EH (cell line): ENCODE data around the gene HOXB5.

Source experiments
- DNase-seq: peaks from one replicate; pipeline ENCODE4 v3.0.0-alpha.2; 2015; ENCODE audit warnings: low read depth

Gene HOXB5

DNA sequence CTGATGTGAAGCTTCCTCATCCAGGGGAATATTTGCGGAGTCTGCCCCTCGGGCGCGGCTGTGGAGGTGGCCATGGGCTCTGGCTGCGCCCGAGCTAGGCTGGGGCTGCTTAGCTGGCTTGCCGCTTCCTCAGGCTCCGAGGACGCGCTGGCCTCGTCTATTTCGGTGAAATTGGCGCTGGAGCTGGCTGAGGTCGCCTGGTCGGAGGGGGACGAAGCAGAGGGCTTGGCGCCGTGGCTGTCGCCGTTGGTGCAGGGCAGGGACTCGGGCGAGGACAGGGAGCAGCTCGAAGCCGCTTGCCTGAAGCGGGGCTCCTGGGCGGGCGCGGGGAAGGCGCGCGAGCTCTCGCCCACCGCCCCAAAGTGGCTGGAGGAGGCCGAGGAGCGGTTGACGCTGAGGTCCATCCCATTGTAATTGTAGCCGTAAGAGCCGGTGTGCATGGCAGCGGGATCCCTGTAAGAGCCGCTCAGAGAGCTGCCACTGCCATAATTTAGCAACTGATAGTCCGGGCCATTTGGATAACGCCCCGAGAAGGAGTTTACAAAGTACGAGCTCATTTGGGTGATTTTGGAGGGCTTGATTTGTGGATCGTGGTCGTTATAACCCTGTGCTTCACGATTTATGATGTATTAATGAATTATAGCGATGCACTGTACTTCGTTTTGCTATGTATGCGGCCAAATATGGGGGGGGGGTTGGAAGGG lies at the start of gene HOXB5:
HOXB5 (minus strand) TSS at position 654 of the 704 bp plus-strand sequence; CDS start at position 557, 97 bp downstream.
- DNase-seq = no peak

DNA sequence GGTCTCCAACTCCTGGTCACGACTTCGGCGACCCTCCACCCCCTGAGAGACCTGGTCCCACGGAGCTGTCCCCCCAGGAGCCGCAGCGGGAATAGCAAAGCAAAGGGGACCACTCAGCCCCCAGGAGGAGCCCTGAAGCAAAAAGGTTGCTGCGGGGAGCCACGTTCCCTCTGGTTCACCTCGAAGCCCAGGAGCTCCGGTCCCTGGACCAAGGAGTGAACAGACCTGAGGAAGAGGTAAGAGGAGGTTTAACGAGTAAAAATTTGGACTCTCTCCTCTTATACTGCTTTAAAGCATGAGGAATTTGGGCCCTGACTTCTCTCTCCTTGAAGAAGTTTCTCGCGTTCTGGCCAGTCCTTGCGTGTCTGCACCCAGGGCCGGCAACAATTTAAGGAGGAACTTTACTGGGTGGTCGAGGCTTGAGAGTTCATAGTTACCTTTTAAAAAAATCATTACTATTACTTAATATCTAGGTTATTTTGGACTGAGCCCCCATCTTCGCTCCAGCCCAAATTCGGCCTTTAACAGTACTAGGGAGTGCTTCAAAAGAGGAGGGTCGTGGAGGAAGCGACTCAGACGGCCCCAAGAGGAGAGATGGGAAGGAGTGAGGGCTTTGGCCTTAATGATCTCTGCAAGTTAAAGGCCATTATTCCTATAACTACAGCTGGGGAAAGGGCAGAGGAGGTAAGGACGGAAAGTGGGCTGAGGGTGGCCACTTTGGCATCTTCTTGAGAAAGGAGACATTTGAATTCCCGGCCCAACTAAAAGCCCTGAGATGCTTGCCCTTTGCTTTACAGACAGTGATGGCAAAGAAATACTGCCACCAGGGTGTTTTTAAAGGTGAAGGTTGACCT lies 49.5 kb upstream of the HOXB5 start:
- DNase-seq = no peak

DNA sequence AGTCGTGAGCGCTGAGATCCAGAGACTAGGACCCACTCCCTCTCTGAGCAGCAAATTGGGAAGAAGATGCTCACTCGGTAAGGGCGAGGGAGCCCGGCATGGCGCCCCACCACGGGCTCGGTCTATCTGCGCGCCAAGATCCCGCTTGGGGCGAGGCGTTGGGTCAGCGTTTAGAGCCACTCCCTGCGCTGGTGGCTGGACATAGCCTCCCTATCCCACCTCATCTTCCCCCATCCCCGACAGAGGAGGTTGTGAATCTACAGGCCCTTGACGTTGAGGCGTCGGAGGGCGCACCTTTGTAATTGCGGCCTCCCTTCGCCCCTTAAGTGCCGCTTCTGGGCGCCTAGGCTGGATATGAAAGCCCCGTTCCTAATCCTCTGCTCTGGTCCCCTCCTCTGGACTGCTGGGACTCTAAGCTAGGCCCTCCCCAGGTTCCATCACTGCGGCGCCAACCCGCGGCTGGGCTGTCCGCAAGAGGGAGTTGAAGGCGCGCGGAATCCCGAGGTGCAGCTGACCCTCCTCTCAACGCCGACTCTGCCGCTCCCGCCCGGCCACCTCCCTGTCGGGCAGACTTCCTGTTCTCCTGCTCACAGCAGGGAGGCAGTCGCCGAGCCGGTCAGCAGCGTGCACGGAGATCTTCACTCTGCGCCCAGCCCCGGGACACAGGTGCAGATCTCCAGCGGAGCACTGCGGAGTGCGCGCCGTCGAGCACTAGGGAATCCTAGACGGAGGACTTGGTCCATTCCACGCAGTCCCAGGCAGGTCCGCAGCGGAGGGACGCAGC lies 48.7 kb upstream of the HOXB5 start:
- no peak for DNase-seq

DNA sequence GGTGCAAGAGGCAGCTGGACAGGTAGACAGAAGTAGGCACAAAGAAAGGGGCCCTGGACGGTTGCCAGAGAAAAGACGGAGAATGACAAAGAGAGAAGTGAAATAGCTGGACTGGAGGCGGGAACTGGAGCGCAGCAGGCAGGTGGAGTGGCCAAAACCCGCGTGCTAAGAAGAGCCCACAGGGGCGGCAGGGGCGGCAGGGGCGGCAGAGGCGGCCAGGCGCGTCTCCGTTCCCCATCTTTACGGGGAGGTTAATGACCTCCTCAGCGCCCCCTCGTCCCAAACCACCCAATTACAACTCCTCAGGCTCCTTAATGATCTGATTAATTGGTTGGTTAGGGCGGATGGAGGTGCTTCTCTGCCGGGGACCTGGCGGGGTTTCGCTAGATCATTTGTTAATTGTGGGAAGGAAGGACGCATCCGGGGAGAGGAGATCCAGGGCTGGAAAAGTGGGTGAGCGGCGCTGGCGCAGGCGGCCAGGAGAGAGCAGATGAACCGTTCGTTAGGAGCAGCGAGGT lies 48.0 kb upstream of the HOXB5 start:
- no peak for DNase-seq

DNA sequence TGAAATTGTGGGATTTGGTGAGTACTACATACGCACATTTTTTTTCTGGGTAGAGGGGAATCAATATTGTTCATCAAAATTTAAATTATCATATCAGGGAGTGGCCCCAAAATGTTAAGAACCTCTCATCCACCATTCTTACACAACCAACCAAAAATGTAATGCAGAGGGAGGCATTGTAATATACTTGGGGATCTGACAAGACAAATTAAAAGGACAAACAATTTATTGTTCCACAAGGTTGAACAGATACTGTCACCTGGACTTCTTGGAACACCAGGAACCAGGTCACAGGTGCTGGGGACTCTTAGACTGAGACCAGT lies 47.2 kb upstream of the HOXB5 start:
- no peak for DNase-seq

DNA sequence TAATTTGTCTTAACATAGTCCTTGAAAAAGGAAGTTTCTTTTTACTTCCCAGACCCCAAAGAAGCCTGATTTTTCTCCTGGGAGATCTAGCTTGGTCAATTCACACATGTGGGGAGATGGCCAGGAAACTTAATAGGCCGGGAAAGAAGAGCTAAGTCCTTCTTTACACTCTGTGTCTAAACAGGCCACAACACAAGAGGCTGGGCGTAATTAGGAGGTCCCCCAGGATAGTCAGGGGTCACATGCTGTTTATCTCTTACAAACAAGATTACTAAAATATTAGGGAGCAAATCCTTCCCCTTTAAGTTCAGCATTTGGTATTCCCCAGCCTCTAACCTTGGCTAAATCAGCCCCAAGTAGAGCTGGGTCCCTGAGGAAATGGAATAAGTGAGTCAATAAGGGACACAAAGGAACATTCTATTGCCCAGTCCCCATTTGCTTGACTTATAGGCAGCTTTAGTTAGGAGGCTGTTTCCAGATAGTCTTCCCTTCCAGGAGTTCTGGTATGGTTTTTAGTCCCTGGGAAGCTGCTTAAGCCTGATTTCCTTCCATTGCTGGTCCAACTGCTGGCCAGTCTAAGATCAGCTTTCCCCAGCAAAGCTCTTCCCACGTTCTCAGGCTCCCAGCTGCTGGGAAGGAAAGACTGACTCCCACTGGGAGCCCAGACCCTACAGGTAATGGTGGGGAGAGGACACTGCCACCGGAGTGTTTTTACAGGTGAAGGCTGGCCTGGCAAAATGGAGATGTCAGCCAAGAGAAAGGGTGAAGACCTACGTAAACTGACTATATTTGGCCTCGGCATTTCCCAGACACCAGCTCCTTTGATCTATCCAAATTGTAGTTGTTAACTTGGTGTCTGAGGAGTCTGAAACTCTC lies 46.6 kb upstream of the HOXB5 start:
- DNase-seq = no peak

DNA sequence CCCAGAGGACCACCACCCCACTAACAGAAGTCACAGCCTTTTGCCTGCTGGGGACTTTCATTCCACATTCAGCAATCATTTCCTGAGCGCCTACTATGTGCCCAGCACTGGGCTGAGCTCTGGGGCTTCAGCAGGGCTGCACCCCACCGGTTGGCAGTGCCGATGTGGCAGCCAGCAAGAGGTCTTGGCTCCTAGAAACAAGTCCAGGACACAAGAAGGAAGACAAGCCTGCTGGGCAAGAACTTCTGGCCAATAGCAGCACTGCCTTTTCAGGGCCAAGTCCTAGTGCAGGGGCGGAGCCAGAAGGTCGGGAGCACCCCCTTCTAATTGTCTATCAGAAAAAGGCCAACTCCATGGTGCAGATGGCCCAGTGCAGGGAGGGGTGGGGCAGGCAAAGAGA lies 45.6 kb upstream of the HOXB5 start:
- no peak for DNase-seq

DNA sequence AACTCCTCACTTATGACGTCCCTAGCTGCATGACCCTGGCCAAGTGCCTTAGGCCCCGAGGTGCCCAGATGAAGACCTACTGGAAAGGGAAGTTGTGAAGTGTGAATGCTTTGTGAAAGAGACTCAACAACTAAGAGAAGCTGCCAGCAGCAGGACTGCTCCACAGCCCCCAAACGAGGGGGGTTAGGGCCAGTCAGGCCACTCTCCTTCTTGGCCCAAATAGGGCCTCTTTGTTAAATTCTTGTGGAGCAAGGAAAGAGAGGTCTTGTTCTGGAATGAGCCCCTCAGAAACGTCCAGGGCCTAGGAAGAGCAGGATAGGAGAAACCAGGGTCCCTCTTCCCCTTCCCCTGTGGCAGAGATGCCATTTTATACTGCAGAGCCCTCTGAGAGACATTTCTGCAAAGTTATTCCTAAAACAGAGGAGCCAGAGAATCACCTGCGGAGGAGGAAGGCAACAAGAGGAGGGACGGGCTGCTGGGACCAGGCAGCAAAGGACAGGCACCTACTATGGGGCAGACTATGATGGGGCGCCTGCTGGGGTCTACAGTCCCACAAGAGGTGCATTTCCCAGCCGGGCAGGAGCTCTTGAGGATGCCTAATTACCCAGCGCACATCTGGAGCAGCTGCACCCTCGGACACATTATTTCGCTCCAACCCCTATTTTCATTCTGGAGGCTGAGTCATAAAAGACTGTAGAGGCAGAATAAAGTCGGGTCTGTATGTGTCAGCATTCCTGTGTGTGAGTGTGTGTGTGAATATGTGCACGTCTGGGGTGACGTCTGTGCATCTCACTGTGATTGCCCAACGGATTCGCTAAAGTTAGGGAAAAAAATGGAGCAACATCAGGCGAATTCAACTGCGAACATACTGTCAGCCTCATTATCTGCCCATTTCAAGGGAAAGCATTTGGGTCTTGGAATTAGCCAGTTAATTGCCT lies 44.0 kb upstream of the HOXB5 start:
- DNase-seq = peak; percentile 74

DNA sequence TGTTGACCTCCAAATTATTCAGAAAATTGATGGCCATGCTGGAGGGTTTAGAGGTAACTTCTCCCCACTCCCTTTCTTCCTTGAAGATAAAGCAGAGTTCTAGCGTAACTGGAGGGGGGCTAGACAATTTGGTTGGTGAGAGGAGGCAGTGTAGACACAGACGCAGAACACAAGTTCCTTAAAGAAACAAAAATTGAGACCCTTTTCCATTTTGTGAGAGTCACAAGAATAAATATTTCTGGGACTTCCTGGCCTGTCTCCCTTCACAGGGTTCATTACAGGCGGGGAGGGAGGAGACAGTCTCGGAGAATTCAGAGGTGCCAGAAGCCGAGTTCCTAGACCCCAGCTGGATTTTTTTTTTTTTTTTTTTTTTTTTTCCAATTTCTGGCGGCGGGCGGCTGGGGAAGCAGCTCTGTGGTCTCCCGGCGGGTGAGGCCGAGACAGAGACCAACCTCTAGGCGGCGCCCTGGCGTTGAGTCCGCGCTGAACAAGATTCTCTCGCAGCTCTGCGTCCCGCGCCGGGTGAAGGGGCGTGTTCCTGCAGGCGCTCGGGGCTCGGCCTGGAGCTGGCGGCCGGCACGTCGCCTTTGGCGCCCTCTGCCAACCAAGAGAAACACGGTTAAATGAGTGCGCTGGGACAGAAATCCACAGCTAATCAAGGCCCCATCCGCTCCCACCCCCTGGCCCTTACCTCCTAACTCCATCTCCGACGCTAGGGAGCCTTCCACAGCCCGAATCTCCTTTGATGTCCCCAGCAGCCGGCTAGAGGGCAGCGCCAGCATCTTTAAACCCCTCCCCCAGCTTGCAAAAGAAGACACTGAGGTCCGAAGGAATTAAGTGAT lies 42.8 kb upstream of the HOXB5 start:
- peak; percentile 48 for DNase-seq

DNA sequence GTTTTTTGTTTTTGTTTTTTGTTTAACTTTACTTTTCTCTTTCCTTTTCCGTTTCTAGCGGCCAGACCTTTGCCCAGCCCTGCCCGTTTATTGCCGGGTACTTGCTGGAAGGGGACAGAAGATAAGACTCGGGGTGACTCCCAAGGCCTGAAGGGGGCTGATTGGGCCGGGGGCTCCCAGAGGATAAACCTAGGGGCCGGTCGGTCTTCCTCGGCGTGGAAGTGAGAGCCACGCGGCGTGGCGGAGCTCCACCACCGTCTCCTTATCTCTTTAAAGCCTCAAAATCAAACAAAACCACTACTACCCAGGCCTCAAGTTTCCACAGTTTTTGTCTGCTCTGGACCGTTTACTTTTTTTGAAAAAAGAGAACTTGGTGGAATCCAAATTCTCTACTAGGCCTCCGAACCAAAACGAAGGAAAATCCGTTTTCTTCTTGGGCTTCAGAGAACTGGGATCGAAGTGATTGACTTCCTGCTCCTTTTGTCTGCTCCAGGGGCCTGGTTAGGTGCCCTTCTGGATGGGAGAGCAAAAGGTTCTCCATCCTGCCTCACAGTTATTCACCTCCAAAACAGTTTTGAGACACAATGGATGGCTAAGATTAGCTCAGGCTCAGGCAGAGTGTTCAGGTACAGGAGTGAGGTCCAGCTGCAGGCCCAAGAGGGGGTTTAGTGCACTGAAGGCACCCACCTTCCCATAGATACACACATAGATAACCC lies 41.1 kb upstream of the HOXB5 start:
- no peak for DNase-seq

DNA sequence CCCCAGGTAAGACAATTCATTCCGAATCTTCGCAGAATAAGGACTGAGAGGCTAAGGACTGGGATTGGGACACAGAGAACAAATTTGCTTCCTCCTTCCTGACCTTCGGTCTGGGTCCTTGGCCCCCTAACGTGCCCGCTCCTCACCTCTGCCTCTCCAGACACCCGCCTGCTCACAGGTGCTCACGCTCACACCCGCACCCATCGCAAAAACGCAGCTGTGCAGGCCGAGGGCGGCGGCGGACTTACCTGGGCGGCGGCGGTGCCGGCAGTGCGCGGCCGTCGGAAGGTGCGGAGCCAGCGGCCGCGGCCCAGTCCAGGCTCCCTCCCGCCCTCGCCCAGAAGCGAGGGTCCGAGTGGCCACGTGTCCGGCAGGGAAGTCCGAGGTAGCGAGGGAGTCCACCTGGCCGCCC lies 39.7 kb upstream of the HOXB5 start:
- DNase-seq = no peak

DNA sequence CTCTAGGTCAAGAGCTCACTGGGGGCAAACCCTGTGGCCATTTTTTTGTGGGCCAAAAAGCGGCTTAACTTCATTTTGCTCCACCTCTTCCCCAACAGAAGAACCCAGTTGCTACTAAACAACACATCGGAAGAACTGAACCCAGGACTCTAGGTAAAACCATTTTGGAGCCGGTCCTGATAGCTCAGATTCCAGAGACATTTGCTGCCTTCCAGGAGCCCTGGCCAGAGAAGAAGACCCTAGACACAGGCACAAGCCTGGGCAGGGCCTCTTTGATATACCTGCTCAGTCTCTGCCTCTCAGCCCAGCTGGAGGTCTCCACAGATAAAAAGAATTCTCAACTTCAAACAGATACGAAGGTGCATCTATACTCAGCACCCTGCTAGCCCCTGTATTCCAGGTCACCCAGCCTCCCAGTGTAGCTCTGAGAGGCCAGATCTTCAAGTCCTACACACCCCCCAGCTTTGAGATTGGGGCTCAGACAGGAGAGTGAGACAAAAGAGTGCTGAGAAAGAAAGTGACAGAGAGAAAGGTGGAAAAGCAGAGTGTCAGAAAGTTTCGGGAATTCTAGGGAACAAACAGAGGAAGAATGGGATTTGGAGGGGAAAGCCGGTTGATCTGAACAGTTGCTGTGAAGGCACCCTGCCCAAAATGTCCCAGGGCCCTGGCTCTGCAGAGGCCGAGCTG lies 39.1 kb upstream of the HOXB5 start:
- no peak for DNase-seq

DNA sequence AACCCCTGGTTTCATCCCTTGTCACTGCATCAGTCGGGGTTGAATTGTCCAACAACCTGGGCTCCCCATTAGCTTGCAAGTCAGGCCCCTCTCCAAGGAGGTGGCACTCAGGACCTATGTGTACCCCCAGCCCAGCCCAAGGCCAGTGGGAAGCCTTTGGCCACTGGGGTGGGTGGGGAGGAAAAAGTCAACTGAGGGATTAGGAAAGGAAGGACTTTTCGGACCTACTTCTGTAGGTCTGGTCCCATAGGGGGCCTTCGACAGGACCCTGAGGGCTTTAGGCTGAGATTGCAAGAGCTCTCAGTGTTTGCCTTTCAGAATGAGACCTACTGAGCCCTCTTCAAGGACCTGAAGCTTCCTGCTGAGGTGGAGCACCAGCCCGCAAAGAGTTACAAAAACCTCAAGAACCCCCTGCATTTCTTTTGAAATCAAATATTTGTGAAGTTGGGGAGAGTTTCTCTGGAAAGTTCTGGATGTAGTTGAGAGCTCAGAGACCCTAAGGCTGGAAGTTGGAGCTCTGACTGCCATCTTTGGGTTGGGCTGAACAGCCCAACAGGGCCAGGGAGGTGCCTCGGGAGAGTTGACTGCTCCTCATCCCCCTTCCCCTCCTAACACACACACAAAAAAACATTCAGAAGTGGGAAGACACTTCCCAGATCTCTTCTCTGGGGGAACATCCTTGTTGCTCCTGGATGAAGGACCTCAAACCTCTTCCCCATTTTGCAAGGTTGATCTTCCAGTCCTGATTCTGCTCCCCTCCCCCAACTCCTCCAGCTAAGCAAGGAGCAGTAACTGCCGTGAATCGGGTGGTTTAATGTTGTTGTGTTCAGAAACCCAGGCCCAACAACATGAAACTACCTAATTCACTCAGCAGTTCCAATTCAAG lies 38.4 kb upstream of the HOXB5 start:
- no peak for DNase-seq

DNA sequence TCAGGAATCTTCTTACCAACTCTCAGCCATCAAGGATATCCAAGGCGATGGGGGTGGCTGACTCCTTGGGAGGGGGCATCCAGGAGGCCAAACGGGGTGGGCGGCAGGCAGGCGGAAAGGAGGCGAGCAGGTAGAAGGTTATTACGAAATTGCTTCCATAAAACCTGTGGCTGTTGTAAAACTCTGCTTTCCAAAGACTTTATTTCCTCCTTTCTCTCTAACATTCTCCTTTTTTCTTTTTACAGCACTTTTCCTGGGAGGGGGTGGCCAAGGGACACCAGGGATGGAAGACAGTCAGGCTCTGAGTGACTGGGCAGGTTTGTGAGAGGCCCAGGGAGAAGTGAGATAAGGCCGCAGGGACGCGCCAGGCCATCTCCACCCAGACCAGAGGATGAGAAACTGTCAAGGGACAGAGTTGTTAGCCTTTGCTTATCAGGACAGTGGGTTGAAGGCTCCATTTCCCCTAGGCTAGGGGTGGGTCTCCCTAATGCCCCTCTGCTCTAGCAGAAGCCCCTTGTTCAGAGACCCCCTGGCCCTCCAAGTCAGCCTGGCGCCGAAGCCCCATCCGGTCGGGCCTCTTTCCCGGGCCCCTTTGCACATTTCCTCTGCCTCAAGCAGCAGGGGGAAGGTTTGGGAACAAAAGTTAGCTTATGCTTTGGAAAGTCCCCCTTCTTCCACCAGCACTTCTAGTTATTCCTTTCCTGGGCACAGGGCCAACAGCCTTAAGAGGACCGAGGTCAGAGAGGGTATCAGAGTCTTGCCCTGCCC lies 37.5 kb upstream of the HOXB5 start:
- no peak for DNase-seq

DNA sequence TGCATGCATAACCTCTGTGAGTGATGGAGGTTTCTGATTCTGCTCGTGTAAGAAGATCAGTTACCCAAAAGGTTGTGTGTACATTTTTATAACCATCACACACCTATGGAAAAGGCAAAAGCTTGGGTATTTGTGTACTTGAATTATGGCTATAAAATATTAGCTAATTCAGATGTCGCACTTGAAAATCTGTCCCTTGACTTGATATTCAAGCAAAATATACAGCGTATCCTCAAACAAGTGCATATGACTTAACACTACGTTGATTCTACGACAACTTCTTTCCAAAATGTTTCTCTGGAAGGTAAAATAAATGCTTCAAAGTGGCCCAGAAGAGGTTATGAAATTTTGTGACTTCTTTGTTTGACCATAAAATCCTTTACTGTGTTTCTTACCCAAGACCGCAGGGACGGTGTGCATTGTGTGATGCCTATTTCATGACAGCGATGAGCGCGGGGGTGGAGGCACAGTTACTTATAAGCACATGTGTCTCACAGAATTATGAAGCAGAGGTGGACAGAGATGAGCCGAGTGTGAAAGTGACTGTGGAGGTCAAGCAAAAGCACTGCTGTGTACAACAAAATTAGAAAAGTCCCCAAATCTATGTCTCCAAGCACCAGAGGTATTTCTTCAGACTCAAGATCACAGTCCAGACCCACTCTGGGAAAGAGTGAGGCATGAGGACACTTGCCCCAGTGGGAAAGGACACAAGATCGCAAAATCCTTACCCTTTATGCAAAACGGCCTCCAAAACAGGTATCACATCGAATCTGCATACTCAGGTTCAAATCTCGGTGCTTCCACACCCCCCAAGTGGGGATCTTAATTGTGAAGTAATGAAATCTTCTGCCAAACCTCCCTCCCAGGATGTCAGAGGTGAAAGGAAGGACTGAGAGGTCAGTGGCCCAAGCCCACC lies 36.7 kb upstream of the HOXB5 start:
- no peak for DNase-seq
